ENCODE measurements around the gene UMODL1. TPM values are rescaled to one million over a fixed set of nuclear protein-coding genes. Genes with fewer than 3 reads are reported as not detected.

Gene UMODL1
- total RNA-seq, 1 donor from 2014 or later: not detected

DNA sequence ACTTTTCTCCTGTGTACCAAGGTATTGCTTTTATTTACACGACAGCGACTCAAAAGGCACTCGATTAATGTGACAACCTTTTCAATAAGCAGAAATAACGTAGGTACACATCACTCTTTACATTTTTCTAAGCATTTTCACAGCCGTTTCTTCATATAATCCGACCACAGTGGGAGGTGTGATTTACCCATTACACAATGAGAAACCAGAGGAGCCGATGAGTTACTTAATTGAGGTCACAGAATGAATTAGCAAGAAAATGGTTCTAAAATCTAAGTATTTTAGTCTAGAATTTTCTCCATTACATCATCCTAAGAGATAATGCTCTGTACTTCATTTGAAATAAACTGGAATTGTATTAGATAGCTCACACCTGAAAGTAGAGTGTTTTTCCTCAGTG, 71.5 kb downstream of the UMODL1 start:
- Mint-ChIP-seq H3K9me3 (no peaks in the 10 kb centered on the region), H3K4me3 (no peak overlapping the region), H3K4me1 (no peaks in the 10 kb centered on the region), H3K36me3 (no peaks in the 10 kb centered on the region), H3K27me3 (ENCODE audit: low read depth) (peaks cover 17% of the 10 kb centered on the region), H3K27ac (no peak overlapping the region)
- TF ChIP-seq CTCF (IDR thresholded peaks at IDR 0.05; ENCODE audit: unreplicated experiment): no peak
- DNase-seq (ENCODE audit: low spot score in 2 of 2, unreplicated experiment in 2 of 2): no peak

- no peak for DNase-seq (ENCODE audit: low spot score in 2 of 2, unreplicated experiment in 2 of 2)
- H3K27me3 Mint-ChIP-seq (ENCODE audit: low read depth): peaks cover 17% of the 10 kb centered on the region
- no peaks in the 10 kb centered on the region for H3K36me3 Mint-ChIP-seq
- no peak overlapping the region for H3K4me3 Mint-ChIP-seq
- no peak overlapping the region for H3K27ac Mint-ChIP-seq
- no peak for TF ChIP-seq CTCF (IDR thresholded peaks at IDR 0.05; ENCODE audit: unreplicated experiment)
- H3K4me1 Mint-ChIP-seq: no peaks in the 10 kb centered on the region
- no peaks in the 10 kb centered on the region for H3K9me3 Mint-ChIP-seq
Observed at GRCh38 chr21:42143111-42143510, 72.0 kb downstream of the UMODL1 start.

- no peak overlapping the region for H3K4me3 Mint-ChIP-seq
Observed at GRCh38 chr21:42144221-42144620, 73.1 kb downstream of the UMODL1 start.

DNA sequence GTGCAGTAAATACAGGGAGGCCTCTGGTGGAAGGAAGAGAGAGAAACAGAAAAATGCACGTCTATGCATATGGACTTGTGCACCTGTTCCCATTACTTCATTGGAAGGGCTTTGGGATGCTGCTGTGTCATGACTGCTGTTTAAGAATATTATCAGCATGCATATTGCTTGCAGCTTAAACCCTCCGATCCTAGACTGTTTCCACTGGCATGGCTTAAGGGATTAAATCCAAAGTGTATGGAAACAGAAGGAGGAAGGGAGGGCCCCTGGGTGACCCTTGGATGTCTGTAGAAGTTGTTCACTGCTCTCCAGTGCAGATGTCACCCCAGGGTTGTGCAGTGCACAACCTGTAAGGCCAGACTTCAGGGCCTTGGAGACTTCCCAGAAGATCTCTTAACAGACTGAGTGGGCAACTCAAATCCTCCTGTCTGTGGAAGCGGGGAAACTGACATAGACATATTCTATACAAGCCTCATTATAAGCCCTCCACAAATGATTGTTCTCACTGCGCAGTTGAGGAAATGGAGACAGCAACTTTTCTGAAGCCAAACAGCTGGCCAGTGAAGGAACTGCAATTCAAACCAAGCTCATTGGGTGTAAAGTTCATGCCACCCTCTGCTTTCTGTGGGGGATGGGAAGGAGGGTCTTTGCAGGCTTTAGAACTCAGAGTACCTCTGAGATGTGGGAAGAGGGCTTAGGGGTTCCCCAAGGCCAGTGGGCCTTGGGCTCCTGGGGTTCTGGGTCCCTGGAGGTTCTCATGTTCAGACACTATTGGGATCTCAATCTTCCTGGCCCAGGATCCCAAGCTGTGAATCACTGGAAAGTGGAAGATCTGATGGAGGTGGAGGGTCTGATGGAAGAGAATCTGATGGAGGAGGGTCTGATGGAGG, 73.8 kb downstream of the UMODL1 start:
- H3K27me3 Mint-ChIP-seq (ENCODE audit: low read depth): peaks cover 17% of the 10 kb centered on the region
- no peak overlapping the region for H3K27ac Mint-ChIP-seq
- H3K4me1 Mint-ChIP-seq: no peaks in the 10 kb centered on the region
- no peak for TF ChIP-seq CTCF (IDR thresholded peaks at IDR 0.05; ENCODE audit: unreplicated experiment)
- no peak for DNase-seq (ENCODE audit: low spot score in 2 of 2, unreplicated experiment in 2 of 2)
- no peak overlapping the region for H3K4me3 Mint-ChIP-seq
- H3K36me3 Mint-ChIP-seq: no peaks in the 10 kb centered on the region
- H3K9me3 Mint-ChIP-seq: no peaks in the 10 kb centered on the region

More at GRCh38 chr21:42144221-42144620, 73.1 kb downstream of the UMODL1 start:
- H3K4me1 Mint-ChIP-seq: no peaks in the 10 kb centered on the region
- peaks cover 17% of the 10 kb centered on the region for H3K27me3 Mint-ChIP-seq (ENCODE audit: low read depth)
- no peak overlapping the region for H3K27ac Mint-ChIP-seq
- no peaks in the 10 kb centered on the region for H3K36me3 Mint-ChIP-seq
- no peak for TF ChIP-seq CTCF (IDR thresholded peaks at IDR 0.05; ENCODE audit: unreplicated experiment)
- H3K9me3 Mint-ChIP-seq: no peaks in the 10 kb centered on the region
- DNase-seq (ENCODE audit: low spot score in 2 of 2, unreplicated experiment in 2 of 2): no peak

- Mint-ChIP-seq H3K4me3 (no peak overlapping the region), H3K27ac (no peak overlapping the region)
- DNase-seq (ENCODE audit: low spot score in 2 of 2, unreplicated experiment in 2 of 2): peak in 1 of 2 experiments; percentile 70
Observed at GRCh38 chr21:42145569-42146272, 74.6 kb downstream of the UMODL1 start.

More at GRCh38 chr21:42145569-42146272, 74.6 kb downstream of the UMODL1 start:
- Mint-ChIP-seq H3K36me3 (no peaks in the 10 kb centered on the region), H3K9me3 (no peaks in the 10 kb centered on the region), H3K4me1 (peaks cover under 1% of the 10 kb centered on the region), H3K27me3 (ENCODE audit: low read depth) (peaks cover 14% of the 10 kb centered on the region)
- TF ChIP-seq CTCF (IDR thresholded peaks at IDR 0.05; ENCODE audit: unreplicated experiment): peak; percentile 88
